ENCODE measurements around the gene IPO4.

GRCh38 chr14:24212924-24213865 lies 24.6 kb upstream of the IPO4 start, which contains the start of gene CHMP4A:
- TF ChIP-seq CTCF (conservative IDR thresholded peaks at IDR 0.05 in 1 of 2, IDR thresholded peaks at IDR 0.05 in 1 of 2; ENCODE audit: low read depth in 1 of 2, low read length in 2 of 2), result peak in 1 of 2 donors; percentile 33
- TF ChIP-seq EZH2 (IDR thresholded peaks at IDR 0.05; ENCODE audit: low read length, missing control alignments), result no peak

All from fibroblast of lung (primary cell).